Omental fat pad (tissue), 4 donors: Measurements from ENCODE around the gene DLGAP1. TPM values are rescaled to one million over a fixed set of nuclear protein-coding genes. Genes with fewer than 3 reads are reported as not detected.

Experiments used
- ATAC-seq: fragments of 150-250 bp; one replicate; pipeline ENCODE4 v1.9.1; 2016; ENCODE audit warnings: mild to moderate bottlenecking, moderate library complexity; ENCODE audit not compliant: low FRiP score
- DNase-seq: peaks from one replicate; pipeline ENCODE4 v3.0.0-alpha.2; 2019; ENCODE audit warnings: low spot score
- total RNA-seq, 4 donors: library from RNA; depleted of rRNA; stranded (reverse); fragments of >200 nt; gene quantifications; one replicate each; pipeline ENCODE4 v1.1.0, GENCODE V29; 2016
- TF ChIP-seq, protein P1 (sequence below), 3 donors: fragments of 450-650 bp; IDR thresholded peaks; one replicate each; pipeline ENCODE4 v1.5.1; 2016 to 2017; ENCODE audit warnings: antibody characterized with exemption in 3 of 3, mild to moderate bottlenecking in 3 of 3, moderate library complexity in 2 of 3

DLGAP1 gene
- total RNA-seq, 4 donors from 2014 or later, result 1.5 to 8.0 (median 5.4) TPM

DNA sequence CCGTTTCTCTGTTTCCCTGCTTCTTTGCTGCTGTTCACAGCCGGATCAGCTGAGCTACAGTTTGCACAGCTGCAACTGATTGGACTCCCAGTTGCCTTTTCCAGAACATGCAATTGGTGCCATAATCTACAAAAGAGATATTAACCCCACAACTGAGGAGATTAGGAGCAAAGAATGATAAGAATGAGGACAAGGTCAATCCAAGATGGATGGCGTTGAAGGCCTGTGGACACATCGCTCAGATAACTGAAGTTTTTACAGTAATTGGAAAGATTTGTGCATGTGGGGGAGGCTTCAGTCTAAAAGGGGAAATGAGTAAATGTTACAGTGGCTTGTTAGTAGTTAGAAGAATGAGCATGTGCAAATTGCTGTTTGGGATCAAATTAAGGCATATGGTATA lies 741.9 kb downstream of the DLGAP1 start:
- DNase-seq (no peak), ATAC-seq (no peak)
- TF ChIP-seq, protein P1, sequence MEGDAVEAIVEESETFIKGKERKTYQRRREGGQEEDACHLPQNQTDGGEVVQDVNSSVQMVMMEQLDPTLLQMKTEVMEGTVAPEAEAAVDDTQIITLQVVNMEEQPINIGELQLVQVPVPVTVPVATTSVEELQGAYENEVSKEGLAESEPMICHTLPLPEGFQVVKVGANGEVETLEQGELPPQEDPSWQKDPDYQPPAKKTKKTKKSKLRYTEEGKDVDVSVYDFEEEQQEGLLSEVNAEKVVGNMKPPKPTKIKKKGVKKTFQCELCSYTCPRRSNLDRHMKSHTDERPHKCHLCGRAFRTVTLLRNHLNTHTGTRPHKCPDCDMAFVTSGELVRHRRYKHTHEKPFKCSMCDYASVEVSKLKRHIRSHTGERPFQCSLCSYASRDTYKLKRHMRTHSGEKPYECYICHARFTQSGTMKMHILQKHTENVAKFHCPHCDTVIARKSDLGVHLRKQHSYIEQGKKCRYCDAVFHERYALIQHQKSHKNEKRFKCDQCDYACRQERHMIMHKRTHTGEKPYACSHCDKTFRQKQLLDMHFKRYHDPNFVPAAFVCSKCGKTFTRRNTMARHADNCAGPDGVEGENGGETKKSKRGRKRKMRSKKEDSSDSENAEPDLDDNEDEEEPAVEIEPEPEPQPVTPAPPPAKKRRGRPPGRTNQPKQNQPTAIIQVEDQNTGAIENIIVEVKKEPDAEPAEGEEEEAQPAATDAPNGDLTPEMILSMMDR (IDR thresholded peaks at IDR 0.05), result no peak

DNA sequence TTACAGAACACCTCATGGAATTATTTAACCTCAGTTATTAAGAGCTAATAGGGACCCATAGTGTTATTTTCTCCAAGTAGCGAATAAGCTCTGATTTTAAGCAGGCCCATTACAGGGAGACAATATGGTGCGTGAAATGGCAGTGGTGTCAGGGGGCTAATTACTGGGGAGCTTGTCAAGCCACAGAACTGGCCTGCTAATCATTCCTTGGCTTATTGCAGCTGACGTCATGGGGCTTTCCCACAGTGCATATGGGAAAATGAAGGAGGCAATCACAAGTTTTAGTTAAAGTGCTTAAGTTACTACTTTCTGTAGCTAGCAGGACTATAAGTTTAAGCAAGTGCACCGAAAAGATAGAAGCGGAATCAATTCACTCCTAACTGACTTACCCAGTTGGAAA lies 742.6 kb downstream of the DLGAP1 start:
- ATAC-seq, result no peak

DNA sequence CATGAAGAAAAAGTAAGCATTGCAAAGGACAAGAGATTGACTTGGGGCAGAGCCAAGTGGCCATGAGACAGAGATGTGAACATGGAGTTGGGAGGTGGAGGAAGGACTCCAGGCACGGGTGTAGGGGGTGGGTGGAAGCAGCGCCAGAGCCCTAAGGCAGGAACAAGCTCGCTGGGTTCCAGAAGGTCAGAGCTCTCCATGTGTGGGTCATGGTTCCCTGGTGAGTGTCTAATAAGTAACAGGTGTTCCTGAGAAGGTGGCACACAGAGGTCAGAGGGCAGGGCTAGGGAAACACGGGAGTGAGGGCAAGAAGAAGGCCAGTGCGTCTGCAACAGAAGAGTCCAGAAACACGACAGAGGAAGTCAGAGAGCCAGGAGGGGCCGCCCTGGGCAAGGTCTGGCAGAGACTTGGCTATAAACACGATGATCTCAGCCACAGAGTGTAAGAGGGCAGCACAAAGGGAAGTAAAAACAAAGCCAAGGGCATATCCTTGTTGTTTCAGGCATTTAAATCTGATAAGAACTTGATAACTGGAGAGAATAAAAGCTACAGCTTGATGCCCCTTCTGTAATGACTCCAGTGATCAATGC lies 744.3 kb downstream of the DLGAP1 start:
- ATAC-seq (peak; percentile 26), DNase-seq (no peak)
- TF ChIP-seq, protein P1 (IDR thresholded peaks at IDR 0.05), result no peak

More for the DNA sequence above, 742.6 kb downstream of the DLGAP1 start:
- TF ChIP-seq, protein P1 (IDR thresholded peaks at IDR 0.05), result no peak
- DNase-seq, result no peak

DNA sequence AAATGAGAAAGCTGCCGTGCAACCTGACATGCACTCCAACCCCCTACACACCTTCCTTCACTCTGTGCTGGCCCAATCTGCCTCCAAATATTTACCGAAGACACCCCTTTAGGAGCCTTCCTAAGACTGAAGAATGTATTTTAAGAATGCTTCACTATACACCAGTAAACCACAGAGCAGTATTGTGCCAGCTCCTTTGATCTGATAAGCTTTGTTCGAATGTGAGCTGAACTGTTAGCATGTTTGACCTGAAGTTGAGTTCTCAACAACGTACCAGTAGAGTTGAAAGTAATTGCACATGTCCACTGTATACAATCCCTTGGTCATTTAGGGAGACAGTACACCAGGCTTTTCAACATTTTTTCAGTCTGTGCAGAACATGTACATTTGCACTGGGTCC lies 745.9 kb downstream of the DLGAP1 start:
- no peak for DNase-seq
- TF ChIP-seq, protein P1 (IDR thresholded peaks at IDR 0.05), result no peak
- no peak for ATAC-seq

DNA sequence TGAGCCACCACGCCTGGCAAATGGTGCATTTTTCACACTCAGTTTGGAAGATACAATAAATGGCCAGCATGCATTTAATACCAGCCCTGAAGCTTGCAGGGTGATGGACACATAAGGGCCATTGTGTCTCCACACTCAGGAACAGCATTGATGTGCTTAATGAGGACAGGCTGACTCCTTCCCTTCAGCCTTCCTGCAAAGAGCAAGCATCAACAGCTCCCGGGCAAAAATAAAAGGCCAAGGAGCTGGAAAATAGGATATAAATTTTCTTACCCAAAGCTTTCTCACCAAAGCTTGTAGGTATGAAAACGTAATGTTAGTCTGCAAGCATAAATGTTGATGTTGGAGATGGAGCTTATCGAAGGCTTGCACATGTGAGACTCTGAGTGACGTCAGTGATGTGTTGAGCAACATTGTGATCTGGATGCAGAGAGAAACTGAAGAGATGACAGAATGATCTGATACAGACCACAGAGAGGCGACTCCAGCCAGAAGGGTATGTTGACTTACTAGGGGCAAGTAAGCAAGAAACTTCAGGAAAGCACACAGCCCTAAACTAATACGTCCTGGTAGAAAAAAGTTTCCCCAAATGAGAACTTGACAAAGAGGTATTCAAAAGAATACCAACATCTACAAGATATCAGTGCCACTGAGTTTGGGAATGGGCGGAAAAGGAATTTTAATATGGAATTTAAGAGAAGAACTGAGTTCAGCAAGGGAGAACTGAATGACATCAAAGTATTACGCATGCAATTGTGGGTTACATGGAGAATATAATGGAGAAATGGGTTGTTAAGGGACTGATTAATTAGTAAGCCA lies 748.6 kb downstream of the DLGAP1 start:
- DNase-seq (no peak), ATAC-seq (no peak)
- TF ChIP-seq, protein P1 (IDR thresholded peaks at IDR 0.05), result no peak

GRCh38 chr18:3704556-3705344 lies 750.4 kb downstream of the DLGAP1 start:
- ATAC-seq (peak; percentile 29), DNase-seq (no peak)
- TF ChIP-seq, protein P1 (IDR thresholded peaks at IDR 0.05), result no peak
